PC-3 (cell line): ENCODE measurements around the gene MGMT. TPM values are rescaled to one million over a fixed set of nuclear protein-coding genes. Genes with fewer than 3 reads are reported as not detected.

Experiments used
- ATAC-seq: fragments of 200-7000 bp; cut with Tn5 transposase; 2 replicates; pipeline ENCODE4 v1.9.1; 2020; ENCODE audit warnings: mild to moderate bottlenecking, moderate library complexity
- BruUV-seq: library from RNA; stranded (reverse); fragments of 400-500 nt; replicated peaks from 2 replicates; lab custom pipeline; 2021; lab: Mats Ljungman, UMichigan
- CTCF ChIA-PET: fragments of 300-600 bp; sonication (Branson Sonifier 250); formaldehyde crosslinking; loops from one replicate; lab custom pipeline; 2022; ENCODE audit warnings: antibody characterized with exemption; lab: Charles Lee
- POLR2A ChIA-PET: fragments of 300-600 bp; sonication (Branson Sonifier 250); formaldehyde crosslinking; loops from one replicate; lab custom pipeline; 2022; ENCODE audit warnings: antibody characterized with exemption; ENCODE audit not compliant: unreplicated experiment; lab: Charles Lee
- DNase-seq: peaks from one replicate; pipeline ENCODE4 v3.0.0-alpha.2; 2015
- H2AFZ ChIP-seq: fragments of 300-600 bp; sonication (generic); 2 replicates; pipeline ENCODE4 v1.6.0; 2016; ENCODE audit warnings: antibody characterized with exemption, low read length
- H3F3A ChIP-seq: fragments of 300-600 bp; sonication (generic); one replicate; pipeline ENCODE4 v1.6.0; 2017; ENCODE audit warnings: antibody characterized with exemption, low read length, control low read depth, mild to moderate bottlenecking; ENCODE audit not compliant: unreplicated experiment
- H3K27ac ChIP-seq: fragments of 300-600 bp; sonication (generic); 2 replicates; pipeline ENCODE4 v1.5.1; 2016; ENCODE audit warnings: mild to moderate bottlenecking, low read length
- H3K27me3 ChIP-seq: fragments of 300-600 bp; sonication (generic); 2 replicates; pipeline ENCODE4 v1.6.1; 2016; ENCODE audit warnings: low read length, mixed read lengths
- H3K36me3 ChIP-seq: fragments of 300-600 bp; sonication (generic); 2 replicates; pipeline ENCODE4 v1.6.1; 2016; ENCODE audit warnings: low read depth, mixed run types, low read length, mixed read lengths
- H3K4me1 ChIP-seq: fragments of 300-600 bp; sonication (generic); 2 replicates; pipeline ENCODE4 v1.5.1; 2016; ENCODE audit warnings: low read length; ENCODE audit not compliant: insufficient read depth
- H3K4me2 ChIP-seq: fragments of 300-600 bp; sonication (generic); 2 replicates; pipeline ENCODE4 v1.6.0; 2016; ENCODE audit warnings: low read length
- H3K4me3 ChIP-seq: fragments of 300-600 bp; sonication (generic); 2 replicates; pipeline ENCODE4 v1.5.1; 2016; ENCODE audit warnings: mild to moderate bottlenecking, low read length, mixed read lengths
- H3K79me2 ChIP-seq: fragments of 300-600 bp; sonication (generic); 2 replicates; pipeline ENCODE4 v1.6.1; 2017; ENCODE audit warnings: low read length, mixed read lengths
- H3K9ac ChIP-seq: fragments of 300-600 bp; sonication (generic); 2 replicates; pipeline ENCODE4 v1.6.0; 2016; ENCODE audit warnings: mild to moderate bottlenecking, low read length
- H3K9me2 ChIP-seq: fragments of 300-600 bp; sonication (generic); replicated peaks from 2 replicates; pipeline ENCODE4 v1.6.1; 2016; ENCODE audit warnings: mixed run types, low read length, mixed read lengths
- H3K9me3 ChIP-seq: fragments of 300-600 bp; sonication (generic); 2 replicates; pipeline ENCODE4 v1.6.1; 2016; ENCODE audit warnings: low read length, mixed read lengths
- H4K20me1 ChIP-seq: fragments of 300-600 bp; sonication (generic); 2 replicates; pipeline ENCODE4 v1.6.1; 2016; ENCODE audit warnings: low read length, mixed read lengths
- EZH2 ChIP-seq: fragments of 300-600 bp; sonication (generic); IDR thresholded peaks from one replicate; pipeline ENCODE4 v1.6.1; 2017; ENCODE audit warnings: antibody characterized with exemption, mild to moderate bottlenecking, low read length; ENCODE audit not compliant: unreplicated experiment
- EZH2phosphoT487 ChIP-seq: fragments of 300-600 bp; sonication (generic); IDR thresholded peaks from 2 replicates; pipeline ENCODE4 v1.6.1; 2018; ENCODE audit warnings: mild to moderate bottlenecking, antibody characterized with exemption, low read length, borderline replicate concordance
- intact Hi-C: fragments of 100-400 bp; cut with micrococcal nuclease; formaldehyde crosslinking; loops from 2 replicates; pipeline ENCODE4 v1.9.0; 2023
- total RNA-seq: library from RNA; depleted of rRNA; stranded (reverse); fragments of >200 nt; gene quantifications from 2 replicates; pipeline ENCODE4 v1.2.3, GENCODE V29; 2014
- TF ChIP-seq, protein P1 (sequence below): fragments of 300-600 bp; sonication (generic); conservative IDR thresholded peaks from 2 replicates; pipeline ENCODE4 v1.5.1; 2017; ENCODE audit warnings: antibody characterized with exemption, low read depth, mild to moderate bottlenecking, low read length

Gene MGMT
- total RNA-seq, 1 experiment from 2014 or later, result 19.8 TPM

DNA sequence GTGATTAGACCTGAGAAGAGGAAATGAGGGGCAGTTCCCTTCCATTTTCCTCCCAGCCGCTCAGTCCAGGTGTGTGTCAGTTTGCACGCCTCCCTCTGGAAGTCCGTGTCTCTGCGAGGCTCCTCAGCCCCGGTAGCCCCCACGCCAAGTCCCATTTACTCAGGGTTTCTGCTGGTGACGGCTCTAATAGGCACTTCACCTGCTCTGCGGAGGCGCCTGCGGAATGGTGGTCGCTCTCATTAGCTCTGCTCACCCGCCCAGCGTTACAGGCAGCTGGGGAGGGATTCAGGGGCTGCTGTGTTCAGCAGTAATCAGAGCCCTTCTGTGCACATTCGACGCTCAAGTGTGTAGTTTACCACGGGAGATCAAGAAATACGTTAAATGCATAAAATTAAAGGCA is 179.9 kb downstream of the MGMT start:
- CTCF ChIA-PET, result no interaction called here
- Histone ChIP-seq H2AFZ (no peak overlapping the region), H3K4me1 (peaks cover 7% of the 10 kb centered on the region), H3K4me3 (no peak overlapping the region), H3K4me2 (no peak overlapping the region), H3K9me3 (no peaks in the 10 kb centered on the region), H3K27me3 (no peaks in the 10 kb centered on the region), H3K9me2 (no peaks in the 10 kb centered on the region), H3K9ac (no peak overlapping the region), H3K79me2 (no peaks in the 10 kb centered on the region), H4K20me1 (no peaks in the 10 kb centered on the region), H3K27ac (no peak overlapping the region), H3F3A (no peaks in the 10 kb centered on the region), H3K36me3 (no peaks in the 10 kb centered on the region)
- intact Hi-C loops, result no loop called here
- no peak for DNase-seq
- no TSS peak for BruUV-seq
- POLR2A ChIA-PET, result no interaction called here
- TF ChIP-seq, protein P1, sequence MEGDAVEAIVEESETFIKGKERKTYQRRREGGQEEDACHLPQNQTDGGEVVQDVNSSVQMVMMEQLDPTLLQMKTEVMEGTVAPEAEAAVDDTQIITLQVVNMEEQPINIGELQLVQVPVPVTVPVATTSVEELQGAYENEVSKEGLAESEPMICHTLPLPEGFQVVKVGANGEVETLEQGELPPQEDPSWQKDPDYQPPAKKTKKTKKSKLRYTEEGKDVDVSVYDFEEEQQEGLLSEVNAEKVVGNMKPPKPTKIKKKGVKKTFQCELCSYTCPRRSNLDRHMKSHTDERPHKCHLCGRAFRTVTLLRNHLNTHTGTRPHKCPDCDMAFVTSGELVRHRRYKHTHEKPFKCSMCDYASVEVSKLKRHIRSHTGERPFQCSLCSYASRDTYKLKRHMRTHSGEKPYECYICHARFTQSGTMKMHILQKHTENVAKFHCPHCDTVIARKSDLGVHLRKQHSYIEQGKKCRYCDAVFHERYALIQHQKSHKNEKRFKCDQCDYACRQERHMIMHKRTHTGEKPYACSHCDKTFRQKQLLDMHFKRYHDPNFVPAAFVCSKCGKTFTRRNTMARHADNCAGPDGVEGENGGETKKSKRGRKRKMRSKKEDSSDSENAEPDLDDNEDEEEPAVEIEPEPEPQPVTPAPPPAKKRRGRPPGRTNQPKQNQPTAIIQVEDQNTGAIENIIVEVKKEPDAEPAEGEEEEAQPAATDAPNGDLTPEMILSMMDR, result no peak
- TF ChIP-seq EZH2, result no peak
- TF ChIP-seq EZH2phosphoT487, result no peak
- no peak for ATAC-seq

DNA sequence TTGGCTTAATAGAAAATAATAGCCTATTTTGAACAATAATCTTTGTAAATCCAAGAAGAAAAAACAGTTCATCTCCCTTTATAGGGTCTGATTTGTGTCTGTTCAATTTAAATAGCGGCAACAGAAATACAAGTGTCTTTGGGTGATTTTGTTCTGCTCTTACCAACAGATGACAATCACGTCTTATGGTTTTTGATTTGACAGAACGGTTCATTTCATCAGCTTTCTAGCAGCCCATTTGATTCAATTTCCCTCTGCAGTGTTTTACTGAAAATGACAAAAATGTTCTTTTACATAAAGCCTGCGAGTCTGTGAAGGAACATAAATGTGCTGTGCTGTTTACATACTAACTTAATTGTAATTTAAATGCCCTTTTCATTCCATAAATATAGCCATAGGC is 180.5 kb downstream of the MGMT start:
- intact Hi-C loops, result no loop called here
- no peaks in the 10 kb centered on the region for H3K9me2 ChIP-seq
- no peak overlapping the region for H2AFZ ChIP-seq
- TF ChIP-seq, protein P1, result no peak
- TF ChIP-seq EZH2, result no peak
- no peak for TF ChIP-seq EZH2phosphoT487
- no peak overlapping the region for H3K4me3 ChIP-seq
- no peak overlapping the region for H3K27ac ChIP-seq
- ATAC-seq, result no peak
- H3K4me1 ChIP-seq, result peaks cover 3% of the 10 kb centered on the region
- no peak overlapping the region for H3K4me2 ChIP-seq
- H4K20me1 ChIP-seq, result no peaks in the 10 kb centered on the region
- no peaks in the 10 kb centered on the region for H3K79me2 ChIP-seq
- H3F3A ChIP-seq, result no peaks in the 10 kb centered on the region
- DNase-seq, result no peak
- no peaks in the 10 kb centered on the region for H3K36me3 ChIP-seq
- H3K9me3 ChIP-seq, result no peaks in the 10 kb centered on the region
- POLR2A ChIA-PET, result no interaction called here
- H3K9ac ChIP-seq, result no peak overlapping the region
- CTCF ChIA-PET, result no interaction called here
- no TSS peak for BruUV-seq
- no peaks in the 10 kb centered on the region for H3K27me3 ChIP-seq

DNA sequence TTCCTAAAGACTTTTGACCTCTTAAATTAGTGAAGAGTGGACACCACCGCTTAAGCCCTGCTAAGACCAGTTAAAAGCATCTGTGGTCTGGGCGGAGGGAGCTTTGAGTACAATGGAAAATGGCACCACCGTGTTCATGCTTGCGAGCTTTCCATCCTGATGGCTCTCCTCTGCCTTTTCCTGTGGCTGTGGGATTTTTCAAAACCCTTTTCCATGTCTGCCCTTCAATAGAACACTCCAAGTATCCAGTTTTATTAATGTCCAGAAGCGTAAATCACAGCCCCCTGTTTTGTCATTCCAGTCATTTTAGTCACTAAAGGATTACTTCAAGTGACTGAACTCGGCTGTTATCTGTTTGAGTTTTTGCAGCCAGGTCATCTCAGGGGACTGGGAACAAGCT is 181.8 kb downstream of the MGMT start:
- H3K36me3 ChIP-seq, result no peaks in the 10 kb centered on the region
- no TSS peak for BruUV-seq
- no peaks in the 10 kb centered on the region for H4K20me1 ChIP-seq
- H3K79me2 ChIP-seq, result no peaks in the 10 kb centered on the region
- CTCF ChIA-PET, result no interaction called here
- no peak overlapping the region for H2AFZ ChIP-seq
- H3F3A ChIP-seq, result no peaks in the 10 kb centered on the region
- H3K4me1 ChIP-seq, result no peaks in the 10 kb centered on the region
- H3K9ac ChIP-seq, result no peak overlapping the region
- ATAC-seq (no peak), DNase-seq (no peak)
- no peak overlapping the region for H3K4me2 ChIP-seq
- no peak overlapping the region for H3K4me3 ChIP-seq
- H3K27ac ChIP-seq, result no peak overlapping the region
- H3K9me3 ChIP-seq, result no peaks in the 10 kb centered on the region
- no peaks in the 10 kb centered on the region for H3K27me3 ChIP-seq
- TF ChIP-seq EZH2phosphoT487 (no peak), EZH2 (no peak)
- TF ChIP-seq, protein P1, result no peak
- no peaks in the 10 kb centered on the region for H3K9me2 ChIP-seq
- intact Hi-C loops, result no loop called here
- POLR2A ChIA-PET, result no interaction called here
